Pulmonary artery endothelial cell (primary cell): ENCODE results near the gene MAMDC4. TPM values are rescaled to one million over a fixed set of nuclear protein-coding genes. Genes with fewer than 3 reads are reported as not detected.
A peak's percentile ranks its signal among the peaks of the same experiment; 100 is the strongest.
"Not testable (repeated sequence)": the region's sequence is repeated elsewhere in the genome, so short reads cannot be mapped to it uniquely, and the experiment has no call there.

Experiments used
- DNase-seq: peaks from one replicate; pipeline ENCODE4 v3.0.0-alpha.2; 2011; ENCODE audit warnings: low read depth, low spot score
- total RNA-seq: library from RNA; depleted of rRNA; stranded (reverse); fragments of >200 nt; gene quantifications from 2 replicates; pipeline ENCODE4 v1.2.3, GENCODE V29; 2014

MAMDC4 gene
- total RNA-seq, 1 donor from 2014 or later, result 0.86 TPM

GRCh38 chr9:136860933-136861873, 9.1 kb downstream of the MAMDC4 start:
- DNase-seq, result no peak

- DNase-seq, result no peak
These were observed 9.8 kb downstream of the MAMDC4 start for GRCh38 chr9:136861874-136862457.

GRCh38 chr9:136862849-136863622, 10.9 kb downstream of the MAMDC4 start:
- no peak for DNase-seq

- DNase-seq, result no peak
These were observed 11.6 kb downstream of the MAMDC4 start for GRCh38 chr9:136863623-136864273.

- no peak for DNase-seq
These were observed 13.1 kb downstream of the MAMDC4 start for GRCh38 chr9:136865041-136865767.

- DNase-seq, result no peak
These were observed 13.6 kb downstream of the MAMDC4 start for GRCh38 chr9:136865768-136866103.

- not testable (repeated sequence) for DNase-seq
These were observed 14.8 kb downstream of the MAMDC4 start for GRCh38 chr9:136866898-136867421.

- DNase-seq, result no peak
These were observed 15.3 kb downstream of the MAMDC4 start for GRCh38 chr9:136867480-136867879.

- DNase-seq, result no peak
These were observed 15.8 kb downstream of the MAMDC4 start for GRCh38 chr9:136867917-136868316.

- DNase-seq, result no peak
These were observed 16.5 kb downstream of the MAMDC4 start for GRCh38 chr9:136868644-136869043.

- not testable (repeated sequence) for DNase-seq
These were observed 17.5 kb downstream of the MAMDC4 start for GRCh38 chr9:136869611-136870010.

GRCh38 chr9:136875155-136875554, 23.0 kb downstream of the MAMDC4 start:
- no peak for DNase-seq

GRCh38 chr9:136876476-136876875, 24.3 kb downstream of the MAMDC4 start:
- no peak for DNase-seq

- no peak for DNase-seq
These were observed 28.5 kb downstream of the MAMDC4 start for GRCh38 chr9:136880651-136881050.

- DNase-seq, result no peak
These were observed 29.6 kb downstream of the MAMDC4 start for GRCh38 chr9:136881691-136882108.

- peak; percentile 35 for DNase-seq
These were observed 30.2 kb downstream of the MAMDC4 start for GRCh38 chr9:136882109-136882946.

GRCh38 chr9:136882947-136883283, 30.8 kb downstream of the MAMDC4 start:
- DNase-seq, result not testable (repeated sequence)

- not testable (repeated sequence) for DNase-seq
These were observed 31.5 kb downstream of the MAMDC4 start for GRCh38 chr9:136883670-136884069.

GRCh38 chr9:136885950-136886578, 33.9 kb downstream of the MAMDC4 start, which contains the start of gene TRAF2:
TSS of gene TRAF2 (plus strand) at chr9:136886516. CDS start at chr9:136898741, 12,225 bp downstream.
- DNase-seq, result peak; percentile 97
